Fibroblast of skin of right biceps (primary cell): ENCODE results near the gene WARS2.
"Not testable (repeated sequence)": the region's sequence is repeated elsewhere in the genome, so short reads cannot be mapped to it uniquely, and the experiment has no call there.

Experiments
- DNase-seq: peaks from one replicate; pipeline ENCODE4 v3.0.0-alpha.2; 2013

The WARS2 gene

GRCh38 chr1:119140177-119141019 lies at the start of gene WARS2:
TSS of gene WARS2 (minus strand) at chr1:119140653. CDS start at chr1:119140644, 9 bp downstream.
- peak; percentile 98 for DNase-seq

GRCh38 chr1:119188926-119189325 lies 48.5 kb upstream of the WARS2 start:
- peak; percentile 7 for DNase-seq

DNA sequence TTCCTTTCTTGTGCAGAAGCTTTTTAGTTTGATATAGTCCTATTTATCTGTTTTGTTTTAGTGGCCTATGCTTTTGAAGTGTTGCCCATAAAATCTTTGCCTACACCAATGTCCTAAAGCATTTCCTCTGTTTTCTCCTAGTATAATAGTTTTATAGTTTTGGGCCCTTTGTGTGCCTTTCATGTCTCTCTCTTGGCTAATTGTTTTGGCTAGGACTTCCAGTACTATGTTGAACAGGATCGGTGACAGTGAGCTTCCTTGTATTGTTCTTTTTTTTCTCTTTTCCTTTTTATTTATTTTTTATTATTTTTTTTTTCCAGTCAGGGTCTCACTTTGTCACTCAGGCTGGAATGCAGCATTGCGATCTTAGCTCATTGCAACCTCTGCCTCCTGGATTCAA lies 47.0 kb upstream of the WARS2 start:
- DNase-seq = no peak

GRCh38 chr1:119186471-119186870 lies 46.0 kb upstream of the WARS2 start:
- DNase-seq = no peak

DNA sequence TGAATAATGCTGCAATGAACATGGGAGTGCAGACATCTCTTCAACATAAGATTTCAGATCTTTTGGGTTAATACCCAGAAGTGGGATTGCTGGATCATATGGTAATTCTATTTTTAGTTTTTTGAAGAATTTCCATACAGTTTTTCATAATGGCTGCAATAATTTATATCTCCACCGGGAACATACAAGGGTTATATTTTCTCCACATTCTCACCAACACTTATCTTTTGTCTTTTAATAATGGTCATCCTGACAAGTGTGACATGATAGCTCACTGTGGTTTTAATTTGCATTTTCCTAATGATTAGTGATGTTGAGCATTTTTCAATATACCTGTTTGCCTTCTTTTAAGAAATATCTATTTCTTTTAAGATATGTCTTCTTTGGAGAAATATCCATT lies 44.5 kb upstream of the WARS2 start:
- no peak for DNase-seq

- no peak for DNase-seq
These were observed 40.8 kb upstream of the WARS2 start for GRCh38 chr1:119181218-119181617.

DNA sequence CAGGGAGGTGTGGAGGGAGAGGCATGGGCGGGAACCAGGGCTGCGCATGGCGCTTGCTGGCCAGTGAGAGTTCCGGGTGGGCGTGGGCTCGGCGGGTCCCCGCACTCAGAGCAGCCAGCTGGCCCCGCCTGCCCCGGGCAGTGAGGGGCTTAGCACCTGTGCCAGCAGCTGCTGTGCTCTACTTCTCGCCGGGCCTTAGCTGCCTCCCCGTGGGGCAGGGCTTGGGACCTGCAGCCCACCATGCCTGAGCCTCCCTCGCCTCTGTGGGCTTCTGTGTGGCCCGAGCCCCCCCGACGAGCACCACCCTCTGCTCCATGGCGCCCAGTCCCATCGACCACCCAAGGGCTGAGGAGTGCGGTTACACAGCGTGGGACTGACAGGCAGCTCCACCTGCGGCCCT lies 38.6 kb upstream of the WARS2 start:
- no peak for DNase-seq

GRCh38 chr1:119172927-119173326 lies 32.5 kb upstream of the WARS2 start:
- not testable (repeated sequence) for DNase-seq

DNA sequence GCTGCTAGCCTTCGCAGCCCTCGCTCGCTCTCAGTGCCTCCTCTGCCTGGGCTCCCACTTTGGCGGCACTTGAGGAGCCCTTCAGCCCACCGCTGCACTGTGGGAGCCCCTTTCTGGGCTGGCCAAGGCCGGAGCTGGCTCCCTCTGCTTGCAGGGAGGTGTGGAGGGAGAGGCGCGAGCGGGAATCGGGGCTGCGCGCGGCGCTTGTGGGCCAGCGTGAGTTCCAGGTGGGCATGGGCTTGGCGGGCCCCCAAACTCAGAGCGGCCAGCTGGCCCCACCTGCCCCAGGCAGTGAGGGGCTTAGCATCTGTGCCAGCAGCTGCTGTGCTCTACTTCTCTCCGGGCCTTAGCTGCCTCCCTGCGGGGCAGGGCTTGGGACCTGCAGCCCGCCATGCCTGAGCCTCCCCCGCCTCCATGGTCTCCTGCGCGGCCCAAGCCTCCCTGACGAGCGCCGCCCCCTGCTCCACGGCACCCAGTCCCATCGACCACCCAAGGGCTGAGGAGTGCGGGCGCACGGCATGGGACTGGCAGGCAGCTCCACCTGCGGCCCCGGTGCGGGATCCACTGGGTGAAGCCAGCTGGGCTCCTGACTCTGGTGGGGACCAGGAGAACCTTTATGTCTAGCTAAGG lies 31.0 kb upstream of the WARS2 start:
- not testable (repeated sequence) for DNase-seq

- no peak for DNase-seq
These were observed 22.9 kb upstream of the WARS2 start for GRCh38 chr1:119163396-119163795.

DNA sequence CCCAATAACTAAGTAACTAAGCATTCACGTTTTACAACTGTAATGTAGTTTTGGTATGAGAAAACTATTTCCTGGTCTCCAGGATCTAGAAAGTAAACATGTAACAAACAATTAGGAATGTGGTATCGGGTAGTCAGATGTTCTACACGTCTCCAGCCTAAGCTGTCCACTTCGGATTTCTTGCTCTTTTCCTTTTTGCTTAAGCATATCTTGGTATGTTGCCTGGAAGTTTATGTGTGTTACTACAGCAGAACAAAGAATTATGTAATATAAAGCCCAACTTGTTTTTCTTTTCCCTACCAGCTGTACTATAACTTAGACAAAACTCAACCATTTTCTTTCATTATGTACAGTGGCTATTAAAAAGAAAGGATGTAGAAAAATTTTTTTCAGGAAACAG lies 20.4 kb upstream of the WARS2 start:
- DNase-seq = peak; percentile 40

DNA sequence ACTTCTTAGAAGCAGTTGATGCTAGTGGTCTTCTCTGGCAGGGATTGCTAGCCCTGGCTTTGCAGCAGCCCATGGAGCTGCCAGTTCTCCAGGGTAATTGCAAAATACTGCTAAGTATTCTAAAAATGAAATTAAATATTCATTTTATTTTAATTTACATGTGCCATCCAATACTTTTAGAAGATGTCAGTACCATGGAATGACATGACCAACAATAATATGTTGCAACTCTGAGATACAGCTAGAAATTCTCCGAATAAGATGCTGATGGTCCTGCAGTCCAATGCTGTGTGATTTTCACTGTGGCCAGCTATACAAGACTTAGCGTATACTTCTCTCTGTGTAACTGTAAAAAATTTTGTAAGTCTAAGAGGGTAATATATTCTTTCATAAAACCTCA lies 20.0 kb upstream of the WARS2 start:
- no peak for DNase-seq

GRCh38 chr1:119159966-119160365 lies 19.5 kb upstream of the WARS2 start:
- DNase-seq = no peak

GRCh38 chr1:119159111-119159510 lies 18.7 kb upstream of the WARS2 start:
- peak; percentile 57 for DNase-seq

DNA sequence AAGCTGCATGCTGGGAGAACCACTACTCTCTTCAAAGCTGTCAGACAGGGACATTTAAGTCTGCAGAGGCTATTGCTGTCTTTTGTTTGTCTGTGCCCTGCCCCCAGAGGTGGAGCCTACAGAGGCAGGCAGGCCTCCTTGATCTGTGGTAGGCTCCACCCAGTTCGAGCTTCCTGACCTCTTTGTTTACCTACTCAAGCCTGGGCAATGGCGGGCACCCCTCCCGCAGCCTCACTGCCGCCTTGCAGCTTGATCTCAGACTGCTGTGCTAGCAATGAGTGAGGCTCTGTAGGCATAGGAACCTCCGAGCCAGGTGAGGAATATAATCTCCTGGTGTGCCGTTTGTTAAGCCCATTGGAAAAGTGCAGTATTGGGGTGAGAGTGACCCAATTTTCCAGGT lies 16.3 kb upstream of the WARS2 start:
- DNase-seq = not testable (repeated sequence)

DNA sequence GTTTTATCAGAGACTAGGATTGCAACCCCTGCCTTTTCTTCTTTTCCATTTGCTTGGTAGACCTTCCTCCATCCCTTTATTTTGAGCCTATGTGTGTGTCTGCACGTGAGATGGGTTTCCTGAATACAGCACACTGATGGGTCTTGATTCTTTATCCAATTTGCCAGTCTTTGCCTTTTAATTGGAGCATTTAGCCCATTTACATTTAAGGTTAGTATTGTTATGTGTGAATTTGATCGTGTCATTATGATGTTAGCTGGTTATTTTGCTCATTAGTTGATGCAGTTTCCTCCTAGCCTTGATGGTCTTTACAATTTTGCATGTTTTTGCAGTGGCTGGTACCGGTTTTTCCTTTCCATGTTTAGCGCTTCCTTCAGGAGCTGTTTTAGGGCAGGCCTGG lies 14.6 kb upstream of the WARS2 start:
- not testable (repeated sequence) for DNase-seq

DNA sequence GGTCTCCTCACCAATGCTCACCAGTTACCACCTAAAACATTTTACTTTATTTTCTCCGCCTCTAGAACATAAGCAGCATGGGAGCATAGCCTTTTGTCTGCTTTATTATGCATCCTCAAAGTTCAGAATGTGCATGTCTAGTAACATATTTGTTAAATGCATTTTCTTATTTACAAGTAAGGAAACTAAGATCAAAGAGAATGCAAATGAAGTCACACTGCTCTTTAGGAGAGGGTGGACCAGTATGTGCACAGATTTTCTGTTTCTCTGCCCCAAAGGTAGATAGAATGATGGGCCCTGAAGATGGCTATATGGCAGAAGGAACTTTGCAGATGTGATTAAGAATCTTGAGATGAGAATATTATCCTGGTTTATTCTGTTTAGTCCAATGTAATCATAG lies 9.7 kb upstream of the WARS2 start:
- DNase-seq = no peak

- DNase-seq = peak; percentile 53
These were observed 7.2 kb upstream of the WARS2 start for GRCh38 chr1:119147661-119148090.

- no peak for DNase-seq
These were observed 6.0 kb upstream of the WARS2 start for GRCh38 chr1:119146466-119146865.

GRCh38 chr1:119144813-119145212 lies 4.4 kb upstream of the WARS2 start:
- no peak for DNase-seq

DNA sequence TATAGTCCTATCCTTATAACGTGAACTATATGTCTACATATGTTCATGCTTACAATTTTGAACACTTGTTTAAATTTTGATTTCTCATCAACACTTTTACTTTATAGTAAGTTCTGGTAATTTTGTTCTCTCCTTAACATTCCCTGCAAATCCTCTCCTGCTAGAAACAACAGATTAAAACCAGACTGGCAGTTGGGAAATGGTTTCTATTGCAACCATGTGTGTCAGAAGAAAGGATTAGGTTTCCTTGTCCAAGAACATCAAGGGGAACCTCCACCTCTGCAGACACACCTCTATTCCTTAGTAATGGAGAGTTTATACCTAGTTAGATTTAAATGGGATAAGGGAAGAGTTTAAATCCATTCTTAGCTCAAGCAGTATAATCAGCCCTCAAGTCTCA lies 3.3 kb upstream of the WARS2 start:
- DNase-seq = no peak

DNA sequence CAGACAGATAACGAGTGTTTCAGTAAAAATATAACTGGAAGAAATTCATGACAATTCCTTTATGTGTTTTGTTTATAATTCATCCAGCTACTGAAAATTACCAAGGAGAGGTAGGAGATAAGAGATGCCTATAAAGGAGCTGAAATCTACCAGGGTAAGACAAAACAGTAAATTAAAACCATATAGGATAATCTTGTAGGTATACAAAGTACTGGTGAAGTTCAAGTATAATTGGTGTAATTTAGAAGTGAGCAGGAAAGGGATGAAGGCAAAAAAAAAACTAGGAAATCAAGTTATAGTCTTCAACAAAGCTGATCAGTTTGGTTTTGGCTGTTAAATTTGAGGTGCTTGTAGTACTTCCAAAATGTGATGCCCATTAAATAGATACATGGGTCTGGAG lies 1.2 kb upstream of the WARS2 start:
- DNase-seq = no peak

DNA sequence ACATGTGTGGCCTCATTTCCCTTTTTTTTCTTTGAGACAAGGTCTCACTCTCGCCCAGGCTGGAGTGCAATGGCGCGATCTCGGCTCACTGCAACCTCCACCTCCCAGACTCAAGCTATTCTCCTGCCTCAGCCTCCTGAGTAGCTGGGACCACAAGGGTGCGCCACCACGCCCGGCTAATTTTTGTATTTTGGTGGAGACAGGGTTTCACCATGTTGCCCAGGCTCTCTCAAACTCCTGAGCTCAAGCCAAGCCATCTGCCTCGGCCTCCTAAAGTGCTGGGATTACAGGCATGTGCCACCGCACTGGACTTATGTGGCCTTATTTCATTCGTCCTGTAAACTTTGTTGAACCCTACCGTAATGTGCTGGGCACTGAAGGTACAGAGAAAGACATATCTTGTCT lies 569 bp upstream of the WARS2 start:
- DNase-seq = peak; percentile 37

- no peak for DNase-seq
These were observed 636 bp downstream of the WARS2 start for GRCh38 chr1:119139857-119140176.

DNA sequence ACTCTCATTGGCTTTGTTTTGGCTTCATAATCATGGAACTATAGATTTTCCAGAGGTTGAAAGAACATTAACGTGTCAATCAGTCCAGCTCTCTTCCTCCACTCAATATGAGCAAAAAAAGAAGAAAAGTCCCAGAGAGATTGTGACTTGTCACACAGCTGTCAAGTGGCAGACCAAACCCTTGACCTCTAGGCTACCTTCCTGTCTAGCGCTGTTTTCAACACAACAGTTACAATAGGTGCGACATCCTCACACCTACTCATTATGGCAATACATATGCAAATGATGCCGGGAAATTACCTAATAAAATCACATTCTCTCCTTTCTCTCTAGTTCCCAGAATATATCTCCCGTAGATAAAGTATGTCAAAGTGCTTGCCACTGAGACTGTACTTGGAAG lies 1.1 kb downstream of the WARS2 start:
- DNase-seq = no peak
